ENCODE results near the gene FOXJ2.
"Not testable (repeated sequence)": the region's sequence is repeated elsewhere in the genome, so short reads cannot be mapped to it uniquely, and the experiment has no call there.

FOXJ2 gene

DNA sequence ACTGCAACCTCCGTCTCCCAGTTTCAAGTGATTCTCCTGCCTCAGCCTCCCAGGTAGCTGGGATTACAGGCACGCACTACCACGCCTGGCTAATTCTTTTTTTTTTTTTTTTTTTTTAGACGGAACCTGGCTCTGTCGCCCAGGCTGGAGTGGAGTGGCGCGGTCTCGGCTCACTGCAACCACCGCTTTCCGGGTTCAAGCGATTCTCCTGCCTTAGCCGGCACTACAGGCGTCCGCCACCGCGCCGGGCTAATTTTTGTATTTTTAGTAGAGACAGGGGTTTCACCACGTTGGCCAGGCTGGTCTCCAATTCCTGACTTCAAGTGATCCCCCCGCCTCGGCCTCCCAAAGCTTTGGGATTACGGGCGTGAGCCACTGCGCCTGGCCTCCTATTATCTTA, 1.5 kb upstream of the FOXJ2 start:
- not testable (repeated sequence) for DNase-seq

DNA sequence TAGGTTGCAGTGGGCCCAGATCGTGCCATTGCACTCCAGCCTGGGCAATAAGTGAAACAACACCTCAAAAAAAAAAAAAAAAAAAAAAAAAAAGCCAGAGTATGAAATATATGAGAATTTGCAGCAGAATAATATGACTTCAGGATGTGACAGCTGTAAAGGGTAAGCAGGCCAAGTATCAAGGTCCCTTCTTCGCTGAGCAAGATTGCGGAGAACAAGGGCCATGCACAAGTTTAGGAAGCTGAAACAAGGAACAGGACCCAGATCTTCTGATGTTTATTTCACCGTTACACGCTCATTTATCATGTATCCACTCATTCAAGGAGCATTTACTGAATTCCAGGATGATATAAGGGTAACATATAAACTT, 659 bp upstream of the FOXJ2 start:
- no peak for DNase-seq

- DNase-seq: peak; percentile 78
Observed at GRCh38 chr12:8033153-8034044, 883 bp downstream of the FOXJ2 start.

DNA sequence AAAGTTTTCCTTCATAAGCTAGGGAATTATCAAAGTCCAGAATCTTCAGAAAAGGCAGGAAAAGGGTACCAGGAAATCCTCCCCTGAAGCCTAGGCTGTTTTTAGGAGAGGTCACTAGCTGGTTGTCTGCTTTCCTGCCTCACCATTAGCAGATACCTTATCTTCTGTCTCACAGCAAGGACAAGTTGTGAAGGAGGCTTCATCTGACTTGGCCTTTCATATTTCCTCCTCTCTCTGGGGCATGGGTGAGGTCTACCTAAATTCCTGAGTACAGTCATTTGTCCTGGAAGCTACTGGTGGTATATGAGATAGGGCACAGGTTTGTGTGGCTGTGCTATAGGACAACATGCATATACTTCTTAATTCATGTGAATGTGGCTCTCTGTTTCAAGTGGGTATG, 2.3 kb downstream of the FOXJ2 start:
- no peak for DNase-seq

- DNase-seq: no peak
Observed at GRCh38 chr12:8035440-8036010, 3.0 kb downstream of the FOXJ2 start.

GRCh38 chr12:8036346-8036745, 3.8 kb downstream of the FOXJ2 start:
- DNase-seq: no peak

- DNase-seq: no peak
Observed at GRCh38 chr12:8037046-8037663, 4.6 kb downstream of the FOXJ2 start.

DNA sequence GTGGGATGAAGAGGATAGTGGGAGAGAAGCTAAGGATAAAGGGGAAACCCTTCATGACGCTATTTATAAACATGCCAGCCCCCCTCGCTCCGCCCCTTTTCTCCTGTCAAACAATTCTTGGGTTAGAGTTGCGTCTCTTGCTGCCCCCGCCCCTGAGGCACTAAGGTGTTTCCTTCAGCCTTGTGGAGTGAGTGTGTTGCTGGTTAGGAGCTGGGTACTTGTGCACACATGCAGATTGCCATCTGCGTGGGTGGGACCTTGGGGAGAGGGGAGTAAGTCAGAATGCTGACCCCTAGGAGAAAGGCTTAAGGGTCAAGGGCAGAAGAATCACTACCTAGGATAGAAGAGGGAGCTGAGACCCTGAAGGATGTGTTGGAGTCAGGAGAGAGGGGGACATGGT, 5.4 kb downstream of the FOXJ2 start:
- no peak for DNase-seq

- DNase-seq: peak; percentile 73
Observed at GRCh38 chr12:8038659-8039114, 6.2 kb downstream of the FOXJ2 start.

GRCh38 chr12:8040791-8041190, 8.3 kb downstream of the FOXJ2 start:
- no peak for DNase-seq

GRCh38 chr12:8045952-8046944, 13.7 kb downstream of the FOXJ2 start:
- DNase-seq: peak; percentile 93

DNA sequence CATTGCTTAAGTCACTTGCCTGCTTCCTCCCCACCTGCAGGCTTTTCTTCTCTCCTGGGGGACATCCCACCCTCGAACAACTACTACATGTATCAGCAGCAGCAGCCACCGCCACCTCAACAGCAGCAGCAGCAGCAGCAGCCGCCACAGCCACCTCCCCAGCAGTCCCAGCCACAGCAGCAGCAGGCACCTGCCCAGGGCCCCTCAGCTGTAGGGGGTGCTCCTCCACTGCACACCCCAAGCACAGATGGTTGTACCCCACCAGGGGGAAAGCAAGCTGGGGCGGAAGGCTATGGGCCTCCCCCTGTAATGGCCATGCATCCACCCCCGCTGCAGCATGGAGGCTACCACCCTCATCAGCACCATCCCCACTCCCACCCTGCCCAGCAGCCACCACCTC, 15.3 kb downstream of the FOXJ2 start:
- DNase-seq: no peak

DNA sequence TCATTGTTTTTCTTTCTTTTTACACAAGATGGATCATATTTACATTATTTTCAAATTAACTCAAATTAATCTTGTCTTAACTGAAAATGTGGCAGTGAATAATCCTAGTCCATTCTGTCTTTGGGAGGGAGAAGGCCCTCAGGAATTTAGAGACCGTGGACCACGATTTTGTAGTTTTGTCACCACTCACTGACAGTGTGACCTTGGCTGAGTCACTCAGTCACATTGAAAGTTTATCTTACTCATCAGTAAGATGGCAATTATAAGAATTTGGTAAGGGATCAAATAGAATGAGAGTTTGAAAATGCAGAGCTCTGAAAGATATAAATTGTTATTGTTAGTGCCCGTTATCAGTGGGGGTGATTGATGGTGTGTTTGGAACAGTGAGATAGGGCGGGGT, 16.4 kb downstream of the FOXJ2 start:
- no peak for DNase-seq

GRCh38 chr12:8050600-8051250, 18.2 kb downstream of the FOXJ2 start:
- DNase-seq: no peak

DNA sequence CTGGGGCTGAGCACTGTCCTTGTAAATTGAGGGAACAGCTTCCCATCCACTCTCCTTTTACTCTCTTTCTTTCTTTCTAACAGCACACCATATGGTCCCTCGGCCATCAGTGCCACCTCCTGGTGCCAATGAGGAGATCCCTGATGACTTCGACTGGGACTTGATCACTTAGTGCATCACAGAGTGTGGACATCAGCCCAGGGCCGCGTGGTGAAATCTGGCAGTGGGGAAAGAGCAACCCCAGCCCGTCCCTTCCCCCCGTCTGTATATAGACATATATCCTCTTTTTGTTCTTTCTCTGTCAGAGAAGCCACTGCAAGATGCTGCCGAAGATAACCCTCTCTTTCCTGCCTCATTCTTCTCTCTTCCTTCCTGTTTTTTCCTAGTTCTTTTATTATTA, 20.2 kb downstream of the FOXJ2 start:
- no peak for DNase-seq

DNA sequence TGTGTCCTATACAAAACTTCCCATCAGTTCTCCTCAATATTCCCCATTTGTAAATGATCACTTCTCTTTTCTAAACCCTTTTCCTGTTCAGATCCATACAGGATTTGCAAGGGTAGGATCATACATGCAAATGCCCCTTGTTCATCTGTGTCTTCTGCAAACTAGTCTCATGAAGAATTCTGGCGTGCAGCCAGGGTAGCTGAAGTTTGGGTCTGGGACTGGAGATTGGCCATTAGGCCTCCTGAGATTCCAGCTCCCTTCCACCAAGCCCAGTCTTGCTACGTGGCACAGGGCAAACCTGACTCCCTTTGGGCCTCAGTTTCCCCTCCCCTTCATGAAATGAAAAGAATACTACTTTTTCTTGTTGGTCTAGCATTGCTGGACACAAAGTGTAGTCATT, 22.3 kb downstream of the FOXJ2 start:
- no peak for DNase-seq

DNA sequence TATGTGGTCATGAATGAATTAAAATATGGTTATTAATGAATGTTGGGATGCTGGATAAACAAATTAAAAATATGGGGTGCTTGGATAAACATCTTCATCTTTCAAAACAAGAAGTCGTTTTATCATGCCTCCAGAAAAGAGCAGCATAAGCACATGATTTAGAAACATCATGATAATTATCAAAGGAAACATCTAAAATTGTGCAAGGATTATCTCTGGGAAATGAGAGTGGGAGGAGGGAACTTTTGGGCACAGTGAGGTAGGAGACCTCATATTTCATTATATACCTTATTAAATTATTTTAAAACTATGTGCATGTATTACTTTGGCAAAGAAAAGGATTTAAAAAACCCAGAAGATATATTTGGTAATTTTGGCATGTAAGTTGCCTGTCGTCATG, 24.8 kb downstream of the FOXJ2 start:
- DNase-seq: no peak

DNA sequence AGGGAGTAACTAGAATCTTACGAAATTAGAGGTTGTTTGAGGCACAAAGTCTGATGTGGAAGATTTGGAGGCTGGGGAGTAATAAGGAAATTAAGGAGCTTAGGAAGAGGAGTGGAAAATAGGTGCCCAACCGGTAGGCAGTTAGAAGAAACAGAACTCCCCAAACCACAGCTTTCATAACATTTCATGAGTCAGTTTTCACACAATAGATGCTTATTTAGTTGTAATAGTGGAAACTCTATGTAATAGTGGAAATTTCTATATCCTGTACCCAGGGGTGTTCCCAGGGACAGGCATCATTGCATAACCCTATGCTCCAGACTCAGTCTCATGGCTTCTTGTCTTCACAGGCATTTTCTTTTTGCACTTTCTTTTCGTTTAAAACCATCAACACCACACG, 25.3 kb downstream of the FOXJ2 start:
- DNase-seq: no peak

DNA sequence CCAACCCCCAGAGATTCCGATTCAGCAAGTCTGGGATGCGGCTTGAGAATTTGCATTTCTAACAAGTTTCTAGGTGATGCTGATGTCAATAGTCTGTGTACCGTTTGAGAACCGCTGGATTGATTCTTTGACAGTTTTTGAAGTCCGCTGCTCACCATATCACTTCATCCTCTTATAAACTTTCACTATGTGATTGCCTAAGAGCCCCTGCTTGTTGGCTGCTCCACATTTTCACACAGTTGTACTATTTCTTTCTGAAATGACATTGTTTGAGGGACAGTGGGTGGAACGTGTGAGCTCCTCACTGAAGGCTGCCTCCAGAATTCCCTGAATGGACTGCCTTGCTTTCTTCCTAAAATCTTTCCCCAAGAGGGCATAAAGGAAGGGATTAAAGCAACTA, 26.0 kb downstream of the FOXJ2 start:
- no peak for DNase-seq

DNA sequence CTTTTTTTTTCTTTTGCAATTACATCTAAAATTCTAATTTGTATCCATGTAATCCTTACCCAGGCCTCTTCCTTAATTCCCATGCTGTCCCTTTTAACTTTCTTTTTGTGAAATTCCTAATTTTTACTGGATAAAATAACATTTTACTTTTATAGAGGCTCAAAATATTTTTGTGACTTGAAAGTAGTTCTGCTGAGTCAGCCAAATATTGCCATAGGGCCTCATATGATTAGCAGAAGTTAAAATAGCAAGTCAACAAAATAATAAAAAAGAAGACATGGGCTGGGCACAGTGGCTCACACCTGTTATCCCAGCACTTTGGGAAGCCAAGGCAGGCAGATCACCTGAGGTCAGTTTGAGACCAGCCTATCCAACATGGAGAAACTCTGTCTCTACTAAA, 31.6 kb downstream of the FOXJ2 start:
- no peak for DNase-seq

DNA sequence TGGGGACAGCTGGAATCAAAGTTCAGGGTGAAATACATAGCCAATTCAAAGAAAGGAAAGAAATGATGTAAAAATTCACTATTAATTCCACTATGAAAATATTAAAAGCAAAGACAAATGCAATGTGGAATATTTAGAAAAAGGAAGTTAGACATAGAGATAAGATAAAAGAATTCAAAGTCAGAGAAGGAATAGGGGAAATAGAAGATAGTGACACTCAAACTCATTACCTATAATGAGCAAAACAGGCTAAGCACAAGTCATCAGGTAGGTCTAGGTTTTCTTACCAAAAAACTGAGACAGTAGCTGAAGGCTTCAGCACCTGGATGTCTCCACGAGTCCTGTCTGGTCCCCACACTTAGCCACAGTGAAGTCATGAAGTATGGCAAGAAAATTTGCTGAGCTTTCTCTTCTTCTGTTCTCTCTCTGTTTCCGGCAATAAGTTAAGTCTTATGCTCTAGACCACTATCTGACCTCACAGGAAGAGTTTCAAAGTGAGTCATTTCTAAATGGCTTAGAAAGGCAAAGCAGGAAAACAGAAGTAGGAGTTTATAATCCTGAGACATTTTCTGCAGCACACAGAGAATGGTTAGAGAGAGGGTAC, 33.6 kb downstream of the FOXJ2 start, which contains the start of gene C3AR1:
Gene C3AR1, minus strand, starts transcription at position 369 of the 604 bp plus-strand sequence. CDS start 6,174 bp downstream, outside the sequence.
- DNase-seq: peak; percentile 73

DNA sequence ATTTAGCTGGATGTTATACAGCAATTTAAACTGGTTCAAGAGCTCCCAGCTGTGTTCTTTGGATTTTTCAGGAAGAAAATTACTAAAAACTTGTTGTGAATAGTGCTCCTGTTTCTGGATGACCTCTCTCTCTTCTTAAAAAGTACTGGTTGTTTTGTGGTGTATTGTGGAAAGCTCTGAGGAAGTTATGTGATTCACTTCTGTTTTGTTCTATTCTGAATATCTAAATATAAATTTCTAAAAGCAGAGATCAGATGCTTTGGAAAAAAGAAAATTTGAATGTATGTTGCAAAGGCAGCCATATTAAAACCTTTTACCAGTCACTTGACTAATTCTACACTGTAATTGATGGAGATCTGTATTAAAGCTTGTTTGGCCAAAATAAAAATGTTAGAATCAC, 37.1 kb downstream of the FOXJ2 start:
- DNase-seq: no peak
